Fibroblast of villous mesenchyme (primary cell): ENCODE measurements around the gene RHOBTB1. TPM values are rescaled to one million over a fixed set of nuclear protein-coding genes. Genes with fewer than 3 reads are reported as not detected.
A peak's percentile ranks its signal among the peaks of the same experiment; 100 is the strongest.

ENCODE experiments used
- DNase-seq: peaks from one replicate; pipeline ENCODE4 v3.0.0-alpha.2; 2010; ENCODE audit warnings: low read depth
- H3K4me3 ChIP-seq: 2 replicates; pipeline ENCODE4 v1.5.1; 2011; ENCODE audit warnings: low read depth, mild to moderate bottlenecking, low read length
- total RNA-seq: library from RNA; depleted of rRNA; stranded (reverse); fragments of >200 nt; gene quantifications from 2 replicates; pipeline ENCODE4 v1.2.3, GENCODE V29; 2012
- TF ChIP-seq, protein P1 (sequence below): IDR thresholded peaks from 2 replicates; pipeline ENCODE4 v1.5.1; 2012; ENCODE audit warnings: low read depth, mild to moderate bottlenecking, low read length; ENCODE audit not compliant: insufficient read depth

The RHOBTB1 gene
- total RNA-seq, 1 donor, result 26.8 TPM

GRCh38 chr10:60893231-60893630 lies 50.8 kb downstream of the RHOBTB1 start:
- TF ChIP-seq, protein P1, sequence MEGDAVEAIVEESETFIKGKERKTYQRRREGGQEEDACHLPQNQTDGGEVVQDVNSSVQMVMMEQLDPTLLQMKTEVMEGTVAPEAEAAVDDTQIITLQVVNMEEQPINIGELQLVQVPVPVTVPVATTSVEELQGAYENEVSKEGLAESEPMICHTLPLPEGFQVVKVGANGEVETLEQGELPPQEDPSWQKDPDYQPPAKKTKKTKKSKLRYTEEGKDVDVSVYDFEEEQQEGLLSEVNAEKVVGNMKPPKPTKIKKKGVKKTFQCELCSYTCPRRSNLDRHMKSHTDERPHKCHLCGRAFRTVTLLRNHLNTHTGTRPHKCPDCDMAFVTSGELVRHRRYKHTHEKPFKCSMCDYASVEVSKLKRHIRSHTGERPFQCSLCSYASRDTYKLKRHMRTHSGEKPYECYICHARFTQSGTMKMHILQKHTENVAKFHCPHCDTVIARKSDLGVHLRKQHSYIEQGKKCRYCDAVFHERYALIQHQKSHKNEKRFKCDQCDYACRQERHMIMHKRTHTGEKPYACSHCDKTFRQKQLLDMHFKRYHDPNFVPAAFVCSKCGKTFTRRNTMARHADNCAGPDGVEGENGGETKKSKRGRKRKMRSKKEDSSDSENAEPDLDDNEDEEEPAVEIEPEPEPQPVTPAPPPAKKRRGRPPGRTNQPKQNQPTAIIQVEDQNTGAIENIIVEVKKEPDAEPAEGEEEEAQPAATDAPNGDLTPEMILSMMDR, result no peak
- DNase-seq, result no peak
- no peak overlapping the region for H3K4me3 ChIP-seq

DNA sequence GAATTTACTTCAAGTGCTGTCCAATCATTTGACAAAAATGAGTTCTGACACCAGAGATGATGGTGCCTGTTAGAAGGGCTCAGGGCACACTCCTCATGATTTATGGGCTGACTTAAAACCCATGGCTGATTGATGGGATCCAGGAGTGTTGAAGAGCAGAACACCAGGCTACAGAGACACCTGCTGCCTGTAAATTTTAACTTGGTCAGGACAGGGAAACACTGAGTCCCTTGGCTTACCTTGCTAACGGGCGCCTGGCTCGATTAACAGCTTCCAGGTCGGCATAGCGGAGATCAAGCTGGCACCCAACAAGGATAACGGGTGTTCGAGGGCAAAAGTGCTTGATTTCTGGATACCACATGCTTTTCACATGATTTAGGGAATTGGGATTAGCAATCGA lies 51.4 kb downstream of the RHOBTB1 start:
- DNase-seq, result no peak
- TF ChIP-seq, protein P1, result no peak

GRCh38 chr10:60890811-60891210 lies 53.2 kb downstream of the RHOBTB1 start:
- DNase-seq, result no peak
- TF ChIP-seq, protein P1, result no peak

More for the DNA sequence above, 51.4 kb downstream of the RHOBTB1 start:
- H3K4me3 ChIP-seq, result no peak overlapping the region

DNA sequence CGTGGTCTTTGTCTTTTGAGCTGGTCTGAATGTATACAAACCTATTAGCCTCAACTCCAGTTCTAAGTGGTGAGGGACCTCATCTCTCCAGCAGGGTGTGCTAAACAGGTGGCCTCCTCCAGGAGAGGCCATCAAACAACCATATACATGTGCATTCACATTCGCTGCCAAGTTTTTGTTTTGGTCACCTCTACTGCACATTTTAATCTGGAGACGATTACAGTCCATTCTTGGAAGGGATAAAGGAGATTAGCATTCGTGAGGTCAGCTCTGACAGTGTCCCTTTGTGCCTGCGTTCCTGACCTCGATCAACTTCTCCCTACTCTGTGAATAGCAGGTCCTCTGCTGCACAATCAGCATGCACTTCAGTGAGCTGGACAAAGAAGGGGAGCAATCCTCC lies 60.8 kb downstream of the RHOBTB1 start:
- peak; percentile 43 for DNase-seq
- TF ChIP-seq, protein P1, result peak; percentile 65
- H3K4me3 ChIP-seq, result no peak overlapping the region

More at GRCh38 chr10:60890811-60891210, 53.2 kb downstream of the RHOBTB1 start:
- H3K4me3 ChIP-seq, result no peak overlapping the region

GRCh38 chr10:60878224-60878623 lies 65.8 kb downstream of the RHOBTB1 start:
- no peak overlapping the region for H3K4me3 ChIP-seq
- no peak for DNase-seq
- TF ChIP-seq, protein P1, result no peak

GRCh38 chr10:60877777-60878120 lies 66.2 kb downstream of the RHOBTB1 start:
- no peak overlapping the region for H3K4me3 ChIP-seq
- no peak for DNase-seq
- TF ChIP-seq, protein P1, result no peak

GRCh38 chr10:60877061-60877776 lies 66.8 kb downstream of the RHOBTB1 start:
- TF ChIP-seq, protein P1, result no peak
- peak; percentile 16 for DNase-seq

More at GRCh38 chr10:60877061-60877776, 66.8 kb downstream of the RHOBTB1 start:
- no peak overlapping the region for H3K4me3 ChIP-seq
